ENCODE results near the gene IRF2BPL.

- TF ChIP-seq CTCF (IDR thresholded peaks at IDR 0.05; ENCODE audit: low read depth, low read length) = no peak
- no peak for TF ChIP-seq EZH2phosphoT487 (IDR thresholded peaks at IDR 0.05; ENCODE audit: low read depth)
Measured at GRCh38 chr14:77002335-77002734, 26.2 kb downstream of the IRF2BPL start.
